ACHN (cell line): ENCODE measurements around the gene HES5.

Source experiments
- DNase-seq: peaks from one replicate; pipeline ENCODE4 v3.0.0-alpha.2; 2015
- in situ Hi-C: cut with HindIII; loops from 2 replicates; pipeline ENCODE4 v1.10.0; 2017; ENCODE audit warnings: low sequenced_read_pairs, low pct_ligation_motif_present, low pct_unique_long_range_greater_than_20kb

The HES5 gene

GRCh38 chr1:2537784-2538115, 7.7 kb upstream of the HES5 start:
- in situ Hi-C loops = no loop called here
- DNase-seq = no peak

GRCh38 chr1:2535981-2536380, 5.9 kb upstream of the HES5 start:
- in situ Hi-C loops = no loop called here

GRCh38 chr1:2535455-2535854, 5.4 kb upstream of the HES5 start:
- DNase-seq = no peak
- in situ Hi-C loops = no loop called here

More at GRCh38 chr1:2535981-2536380, 5.9 kb upstream of the HES5 start:
- no peak for DNase-seq

GRCh38 chr1:2534687-2535441, 4.8 kb upstream of the HES5 start:
- in situ Hi-C loops = no loop called here
- DNase-seq = peak; percentile 23

- in situ Hi-C loops = no loop called here
- DNase-seq = no peak
Observed at GRCh38 chr1:2534315-2534686, 4.2 kb upstream of the HES5 start.

GRCh38 chr1:2533365-2533764, 3.3 kb upstream of the HES5 start:
- in situ Hi-C loops = no loop called here
- DNase-seq = no peak

- DNase-seq = no peak
- in situ Hi-C loops = no loop called here
Observed at GRCh38 chr1:2532485-2533160, 2.6 kb upstream of the HES5 start.

- in situ Hi-C loops = no loop called here
- DNase-seq = peak; percentile 6
Observed at GRCh38 chr1:2530513-2531361, 674 bp upstream of the HES5 start.

- in situ Hi-C loops = no loop called here
- DNase-seq = no peak
Observed at GRCh38 chr1:2528966-2529783, 888 bp downstream of the HES5 start.

- DNase-seq = no peak
- in situ Hi-C loops = no loop called here
Observed at GRCh38 chr1:2528611-2528965, 1.5 kb downstream of the HES5 start.

GRCh38 chr1:2528016-2528415, 2.0 kb downstream of the HES5 start:
- DNase-seq = no peak
- in situ Hi-C loops = no loop called here

- in situ Hi-C loops = no loop called here
- no peak for DNase-seq
Observed at GRCh38 chr1:2527556-2527860, 2.6 kb downstream of the HES5 start.

- in situ Hi-C loops = no loop called here
- peak; percentile 15 for DNase-seq
Observed at GRCh38 chr1:2526824-2527555, 3.1 kb downstream of the HES5 start.

- in situ Hi-C loops = no loop called here
- DNase-seq = peak; percentile 89
Observed at GRCh38 chr1:2525920-2526823, 3.9 kb downstream of the HES5 start, which contains the start of gene PANK4. Gene PANK4, minus strand, starts transcription at chr1:2526596. Its CDS starts 9 bp downstream, at chr1:2526587.

- DNase-seq = no peak
- in situ Hi-C loops = no loop called here
Observed at GRCh38 chr1:2525572-2525919, 4.5 kb downstream of the HES5 start.

- in situ Hi-C loops = loop anchor here (25.0 kb wide), 1 partner anchor 112 kb away; the partner anchor contains the start of gene PEX10
- DNase-seq = no peak
Observed at GRCh38 chr1:2523891-2524609, 6.0 kb downstream of the HES5 start.
